GM12864 (cell line): ENCODE data around the gene SLITRK3.

Source experiments
- DNase-seq: peaks from one replicate; pipeline ENCODE4 v3.0.0-alpha.2; 2011; ENCODE audit warnings: low read depth
- H3K4me3 ChIP-seq: 2 replicates; pipeline ENCODE4 v1.5.1; 2011; ENCODE audit warnings: mild to moderate bottlenecking, low read depth, low read length, control low read depth
- TF ChIP-seq, protein P1 (sequence below): IDR thresholded peaks from 2 replicates; pipeline ENCODE4 v1.5.1; 2011; ENCODE audit warnings: low read depth, mild to moderate bottlenecking, moderate library complexity, low read length, control low read depth, inconsistent platforms; ENCODE audit errors: missing control alignments

Gene SLITRK3

DNA sequence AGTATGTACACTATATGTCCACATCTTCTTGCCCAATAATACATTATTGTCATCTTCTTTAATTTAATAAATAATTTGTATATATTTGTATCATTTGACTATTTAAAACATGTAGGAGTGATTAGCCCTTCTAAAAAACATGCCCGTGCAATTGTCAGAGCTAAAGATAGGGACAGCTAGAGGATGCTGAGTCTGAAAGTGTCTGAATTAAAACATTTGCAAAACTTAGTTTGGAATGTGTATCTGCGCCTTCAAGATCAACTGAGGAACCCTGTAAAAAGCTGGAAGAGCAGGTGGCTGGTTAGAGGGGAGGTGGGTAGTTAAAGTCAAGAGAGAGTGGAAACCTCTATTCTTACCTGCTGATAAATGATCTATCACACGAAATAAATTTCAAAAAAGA, 4.7 kb downstream of the SLITRK3 start:
- H3K4me3 ChIP-seq = no peak overlapping the region
- DNase-seq = no peak
- TF ChIP-seq, protein P1, sequence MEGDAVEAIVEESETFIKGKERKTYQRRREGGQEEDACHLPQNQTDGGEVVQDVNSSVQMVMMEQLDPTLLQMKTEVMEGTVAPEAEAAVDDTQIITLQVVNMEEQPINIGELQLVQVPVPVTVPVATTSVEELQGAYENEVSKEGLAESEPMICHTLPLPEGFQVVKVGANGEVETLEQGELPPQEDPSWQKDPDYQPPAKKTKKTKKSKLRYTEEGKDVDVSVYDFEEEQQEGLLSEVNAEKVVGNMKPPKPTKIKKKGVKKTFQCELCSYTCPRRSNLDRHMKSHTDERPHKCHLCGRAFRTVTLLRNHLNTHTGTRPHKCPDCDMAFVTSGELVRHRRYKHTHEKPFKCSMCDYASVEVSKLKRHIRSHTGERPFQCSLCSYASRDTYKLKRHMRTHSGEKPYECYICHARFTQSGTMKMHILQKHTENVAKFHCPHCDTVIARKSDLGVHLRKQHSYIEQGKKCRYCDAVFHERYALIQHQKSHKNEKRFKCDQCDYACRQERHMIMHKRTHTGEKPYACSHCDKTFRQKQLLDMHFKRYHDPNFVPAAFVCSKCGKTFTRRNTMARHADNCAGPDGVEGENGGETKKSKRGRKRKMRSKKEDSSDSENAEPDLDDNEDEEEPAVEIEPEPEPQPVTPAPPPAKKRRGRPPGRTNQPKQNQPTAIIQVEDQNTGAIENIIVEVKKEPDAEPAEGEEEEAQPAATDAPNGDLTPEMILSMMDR = no peak

DNA sequence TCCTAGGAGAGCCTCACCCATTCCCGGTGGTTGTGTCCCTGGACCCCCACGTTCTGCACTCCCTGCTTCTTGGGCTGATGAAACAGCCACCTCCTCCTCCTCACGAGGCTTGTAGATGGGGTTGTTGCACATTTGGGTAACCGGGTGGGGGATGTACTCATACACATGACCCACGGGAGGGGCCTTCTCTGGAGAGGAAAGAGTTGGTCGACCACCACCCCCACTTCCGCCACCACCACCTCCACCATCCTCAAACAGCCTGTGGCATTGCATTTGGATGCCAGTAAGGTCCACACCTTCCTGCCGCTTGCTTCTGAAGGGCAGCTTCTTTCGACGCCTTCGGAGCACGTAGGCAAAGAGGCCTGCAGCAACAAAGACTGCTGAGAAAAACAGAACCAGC, 7.7 kb downstream of the SLITRK3 start:
- DNase-seq = no peak
- H3K4me3 ChIP-seq = no peak overlapping the region
- TF ChIP-seq, protein P1 = no peak

DNA sequence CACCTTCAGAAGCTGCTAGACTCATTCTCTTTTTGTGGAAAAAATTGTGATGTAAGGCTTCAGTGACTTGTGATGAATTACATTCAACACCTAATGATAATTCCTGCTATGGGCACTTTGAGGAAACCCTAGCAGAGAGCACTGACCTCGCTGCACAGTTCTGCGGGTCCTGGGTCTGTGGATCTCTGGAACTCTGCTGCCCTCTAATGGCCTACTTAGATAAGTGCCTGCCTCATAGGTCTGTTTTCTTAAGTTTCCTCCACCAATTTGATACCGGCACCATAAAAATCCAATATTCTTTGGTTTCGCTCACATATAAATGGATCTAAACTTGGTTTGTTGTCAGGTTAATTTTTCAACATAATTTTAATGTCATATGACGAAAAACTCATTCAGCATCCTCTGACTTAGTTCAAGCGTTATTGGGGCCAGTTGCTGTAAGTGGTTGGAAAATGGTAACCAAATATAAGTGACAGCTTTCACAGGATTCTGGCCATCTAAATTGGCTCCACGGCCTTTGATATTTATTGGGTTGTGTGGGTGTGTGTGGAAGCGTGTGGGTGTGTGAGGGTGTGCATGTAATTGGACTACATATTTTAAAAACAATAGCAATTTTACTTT, 10.4 kb downstream of the SLITRK3 start:
- TF ChIP-seq, protein P1 = peak; percentile 82
- H3K4me3 ChIP-seq = no peak overlapping the region
- DNase-seq = peak; percentile 5

DNA sequence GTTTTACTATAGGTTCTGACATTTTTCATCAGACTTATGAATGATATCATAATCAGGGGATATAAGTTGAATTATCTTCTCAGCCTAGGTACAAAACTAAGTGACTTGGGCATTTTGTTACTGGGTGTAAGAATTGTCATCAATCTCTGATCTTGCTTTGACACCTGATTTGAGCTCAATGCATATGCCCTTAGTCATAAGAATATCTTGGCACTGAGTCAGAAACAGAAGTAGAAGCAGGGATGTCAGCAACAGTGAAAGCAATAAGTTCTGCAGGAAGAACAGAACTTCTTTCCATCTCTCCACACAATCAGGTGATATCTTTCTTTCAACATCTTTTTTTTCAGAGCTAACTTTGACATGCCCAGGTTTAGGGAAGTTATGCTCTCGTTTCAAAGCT, 14.6 kb downstream of the SLITRK3 start:
- no peak overlapping the region for H3K4me3 ChIP-seq
- no peak for DNase-seq
- TF ChIP-seq, protein P1 = no peak

DNA sequence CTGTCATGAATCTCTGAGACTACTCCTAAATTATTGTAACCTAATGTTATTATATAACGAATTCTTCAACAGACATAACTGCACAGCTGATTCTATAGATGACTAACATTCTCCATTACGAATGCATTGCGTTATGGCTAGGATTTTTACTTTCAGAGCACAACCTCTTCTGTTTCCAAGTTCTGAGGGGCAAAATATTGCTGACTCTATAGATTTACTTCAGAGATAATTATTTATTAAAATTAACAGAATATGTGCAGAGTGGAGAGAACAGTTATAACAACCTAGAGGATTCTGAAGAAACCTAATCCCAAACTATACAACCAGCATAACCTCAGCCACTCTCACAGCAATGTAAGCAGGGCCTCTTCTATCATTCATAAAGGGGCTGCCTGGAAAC, 25.9 kb downstream of the SLITRK3 start:
- no peak for DNase-seq
- TF ChIP-seq, protein P1 = no peak
- no peak overlapping the region for H3K4me3 ChIP-seq

DNA sequence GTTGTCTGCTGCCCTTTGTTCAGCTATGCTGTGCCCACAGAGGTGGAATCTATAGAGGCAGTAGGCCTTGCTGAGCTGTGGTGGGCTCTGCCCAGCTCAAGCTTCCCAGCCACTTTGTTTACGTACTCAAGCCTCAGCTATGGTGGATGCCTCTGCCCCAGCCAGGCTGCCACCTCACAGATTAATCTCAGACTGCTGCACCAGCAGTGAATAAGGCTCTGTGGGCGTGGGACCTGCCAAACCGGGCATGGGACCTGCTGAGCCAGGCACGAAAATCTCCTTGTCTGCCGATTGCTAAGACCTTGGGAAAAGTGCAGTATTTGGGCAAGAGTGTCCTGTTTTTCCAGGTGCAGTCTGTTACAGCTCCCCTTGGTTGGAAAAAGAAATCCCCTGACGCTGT, 26.8 kb downstream of the SLITRK3 start:
- TF ChIP-seq, protein P1 = no peak
- H3K4me3 ChIP-seq = no peak overlapping the region
- DNase-seq = no peak

DNA sequence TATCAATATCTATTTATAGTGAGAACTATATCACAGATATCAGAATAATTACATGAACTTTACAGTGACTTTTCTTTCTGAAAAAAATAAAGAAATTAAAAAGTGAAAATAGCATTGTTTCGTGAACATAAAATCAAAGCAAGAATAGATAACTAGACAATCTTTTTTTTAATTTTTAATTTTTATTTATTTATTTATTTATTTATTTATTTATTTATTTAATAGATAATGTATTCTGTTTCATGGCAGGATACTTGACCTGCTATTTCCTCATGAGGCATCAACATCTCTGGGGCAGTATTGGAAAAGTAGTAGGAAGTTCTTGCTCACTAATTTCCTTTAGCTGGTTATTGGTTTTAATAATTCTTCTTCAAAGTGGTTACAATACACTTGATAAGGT, 33.3 kb downstream of the SLITRK3 start:
- DNase-seq = no peak
- TF ChIP-seq, protein P1 = no peak
- H3K4me3 ChIP-seq = no peak overlapping the region
